ENCODE measurements around the gene ADAMTSL1. TPM values are rescaled to one million over a fixed set of nuclear protein-coding genes. Genes with fewer than 3 reads are reported as not detected.

The ADAMTSL1 gene
- total RNA-seq, 2 donors from 2014 or later, result 3.4 to 3.8 TPM

GRCh38 chr9:18591261-18591660 is 117.3 kb downstream of the ADAMTSL1 start:
- no peak for DNase-seq (ENCODE audit: low spot score)
- Histone ChIP-seq H3K9me3 (peaks cover 0 to 42% of the 10 kb centered on the region in 2 donors), H3K4me1 (no peaks in the 10 kb centered on the region), H3K27me3 (no peaks in the 10 kb centered on the region), H3K4me3 (no peak overlapping the region), H3K27ac (no peak overlapping the region), H3K36me3 (no peaks in the 10 kb centered on the region)
- TF ChIP-seq CTCF (IDR thresholded peaks at IDR 0.05), result no peak

- peaks cover 0 to 42% of the 10 kb centered on the region in 2 donors for H3K9me3 ChIP-seq
These were observed 120.9 kb downstream of the ADAMTSL1 start for GRCh38 chr9:18594837-18595236.

GRCh38 chr9:18595597-18595996 is 121.6 kb downstream of the ADAMTSL1 start:
- Histone ChIP-seq H3K4me3 (no peak overlapping the region), H3K4me1 (no peaks in the 10 kb centered on the region), H3K27ac (no peak overlapping the region), H3K27me3 (no peaks in the 10 kb centered on the region), H3K9me3 (peaks cover 0 to 42% of the 10 kb centered on the region in 2 donors), H3K36me3 (no peaks in the 10 kb centered on the region)
- TF ChIP-seq CTCF (IDR thresholded peaks at IDR 0.05), result no peak
- no peak for DNase-seq (ENCODE audit: low spot score)

More at GRCh38 chr9:18594837-18595236, 120.9 kb downstream of the ADAMTSL1 start:
- no peaks in the 10 kb centered on the region for H3K27me3 ChIP-seq
- no peak for TF ChIP-seq CTCF (IDR thresholded peaks at IDR 0.05)
- H3K4me3 ChIP-seq, result no peak overlapping the region
- no peaks in the 10 kb centered on the region for H3K4me1 ChIP-seq
- DNase-seq (ENCODE audit: low spot score), result no peak
- no peaks in the 10 kb centered on the region for H3K36me3 ChIP-seq
- H3K27ac ChIP-seq, result no peak overlapping the region

- no peak for DNase-seq (ENCODE audit: low spot score)
- H3K27me3 ChIP-seq, result no peaks in the 10 kb centered on the region
- TF ChIP-seq CTCF (IDR thresholded peaks at IDR 0.05), result no peak
- H3K4me1 ChIP-seq, result no peaks in the 10 kb centered on the region
- H3K27ac ChIP-seq, result no peak overlapping the region
- H3K36me3 ChIP-seq, result no peaks in the 10 kb centered on the region
- no peak overlapping the region for H3K4me3 ChIP-seq
- H3K9me3 ChIP-seq, result peaks cover 0 to 28% of the 10 kb centered on the region in 2 donors
These were observed 123.0 kb downstream of the ADAMTSL1 start for GRCh38 chr9:18596920-18597319.

- H3K4me1 ChIP-seq, result no peaks in the 10 kb centered on the region
- peaks cover 0 to 14% of the 10 kb centered on the region in 2 donors for H3K9me3 ChIP-seq
- no peaks in the 10 kb centered on the region for H3K36me3 ChIP-seq
- no peak for DNase-seq (ENCODE audit: low spot score)
- no peaks in the 10 kb centered on the region for H3K27me3 ChIP-seq
- no peak overlapping the region for H3K27ac ChIP-seq
- no peak overlapping the region for H3K4me3 ChIP-seq
- no peak for TF ChIP-seq CTCF (IDR thresholded peaks at IDR 0.05)
These were observed 125.0 kb downstream of the ADAMTSL1 start for GRCh38 chr9:18598969-18599368.

- Histone ChIP-seq H3K4me1 (peaks cover 0 to 9% of the 10 kb centered on the region in 2 donors), H3K9me3 (no peaks in the 10 kb centered on the region), H3K27ac (no peak overlapping the region), H3K36me3 (no peaks in the 10 kb centered on the region), H3K27me3 (no peaks in the 10 kb centered on the region), H3K4me3 (no peak overlapping the region)
- no peak for DNase-seq (ENCODE audit: low spot score)
- TF ChIP-seq CTCF (IDR thresholded peaks at IDR 0.05), result no peak
These were observed 127.1 kb downstream of the ADAMTSL1 start for GRCh38 chr9:18601026-18601425.

All from right atrium auricular region (tissue), 2 donors.